Measurements from ENCODE around the gene TNFRSF8. TPM values are rescaled to one million over a fixed set of nuclear protein-coding genes. Genes with fewer than 3 reads are reported as not detected.

Gene TNFRSF8
- total RNA-seq, 4 donors from 2014 or later = 1.1 to 2.6 (median 1.4) TPM

GRCh38 chr1:12184008-12184681 lies 121.0 kb downstream of the TNFRSF8 start:
- ATAC-seq (peak; percentile 25 to 60), DNase-seq (peak; percentile 73 to 76)
- Histone ChIP-seq H3K4me1 (peaks cover 41 to 69% of the 10 kb centered on the region in 2 donors), H3K9me3 (no peaks in the 10 kb centered on the region), H3K27ac (peak overlapping the region; percentile 74 to 88 (median 86)), H3K27me3 (peaks cover 0 to 4% (median 0%) of the 10 kb centered on the region in 3 donors), H3K4me3 (peak overlapping the region; percentile 20 to 48 (median 34)), H3K36me3 (no peaks in the 10 kb centered on the region)
- intact Hi-C loops (cut with DNase I; ENCODE audit: low total_unique reads) = no loop called here
- in situ Hi-C loops (cut with MboI; ENCODE audit: low sequenced_read_pairs in 4 of 4) = no loop called here
- TF ChIP-seq POLR2A (IDR thresholded peaks at IDR 0.05) (peak in 1 of 2 donors; percentile 44), CTCF (IDR thresholded peaks at IDR 0.05 in 4 of 5, conservative IDR thresholded peaks at IDR 0.05 in 1 of 5) (peak in 3 of 5 experiments; percentile 17 to 28 (median 27))

- Histone ChIP-seq H3K36me3 (no peaks in the 10 kb centered on the region), H3K27ac (peak overlapping the region; percentile 74 to 88 (median 86)), H3K9me3 (no peaks in the 10 kb centered on the region), H3K27me3 (peaks cover 0 to 4% (median 0%) of the 10 kb centered on the region in 3 donors), H3K4me1 (peaks cover 41 to 58% of the 10 kb centered on the region in 2 donors), H3K4me3 (peak overlapping the region; percentile 13 to 48 (median 27))
- in situ Hi-C loops (cut with MboI; ENCODE audit: low sequenced_read_pairs in 4 of 4) (no loop called here), intact Hi-C loops (cut with DNase I; ENCODE audit: low total_unique reads) (loop anchor here (5.0 kb wide), 2 partner anchors 43 to 58 kb away; no protein-coding TSS in a partner anchor)
- DNase-seq = peak in 1 of 2 donors; percentile 67
- TF ChIP-seq POLR2A (IDR thresholded peaks at IDR 0.05) (no peak), CTCF (IDR thresholded peaks at IDR 0.05 in 4 of 5, conservative IDR thresholded peaks at IDR 0.05 in 1 of 5) (no peak)
- peak in 1 of 2 donors; percentile 60 for ATAC-seq
Observed at GRCh38 chr1:12185036-12185917, 122.2 kb downstream of the TNFRSF8 start.

GRCh38 chr1:12185918-12186678 lies 123.0 kb downstream of the TNFRSF8 start:
- ATAC-seq = peak in 1 of 2 donors; percentile 48
- Histone ChIP-seq H3K4me3 (peak overlapping the region in 1 of 4 donors; percentile 48), H3K27me3 (peaks cover 0 to 4% (median 0%) of the 10 kb centered on the region in 3 donors), H3K36me3 (no peaks in the 10 kb centered on the region), H3K9me3 (no peaks in the 10 kb centered on the region), H3K27ac (peak overlapping the region; percentile 74 to 88 (median 86)), H3K4me1 (peaks cover 35 to 51% of the 10 kb centered on the region in 2 donors)
- DNase-seq = peak in 1 of 2 donors; percentile 54
- TF ChIP-seq POLR2A (IDR thresholded peaks at IDR 0.05) = no peak
- no peak for TF ChIP-seq CTCF (IDR thresholded peaks at IDR 0.05 in 4 of 5, conservative IDR thresholded peaks at IDR 0.05 in 1 of 5)
- in situ Hi-C loops (cut with MboI; ENCODE audit: low sequenced_read_pairs in 4 of 4) = no loop called here
- intact Hi-C loops (cut with DNase I; ENCODE audit: low total_unique reads) = loop anchor here (5.0 kb wide), 2 partner anchors 44 to 59 kb away; no protein-coding TSS in a partner anchor

- no peak for DNase-seq
- Histone ChIP-seq H3K27ac (peak overlapping the region in 3 of 4 donors; percentile 74 to 88 (median 85)), H3K9me3 (no peaks in the 10 kb centered on the region), H3K27me3 (peaks cover 0 to 4% (median 0%) of the 10 kb centered on the region in 3 donors), H3K4me3 (no peak overlapping the region), H3K36me3 (peaks cover 0 to 4% of the 10 kb centered on the region in 2 donors), H3K4me1 (peaks cover 35 to 51% of the 10 kb centered on the region in 2 donors)
- in situ Hi-C loops (cut with MboI; ENCODE audit: low sequenced_read_pairs in 4 of 4) (no loop called here), intact Hi-C loops (cut with DNase I; ENCODE audit: low total_unique reads) (loop anchor here (5.0 kb wide), 2 partner anchors 44 to 59 kb away; no protein-coding TSS in a partner anchor)
- no peak for ATAC-seq
- TF ChIP-seq CTCF (IDR thresholded peaks at IDR 0.05 in 4 of 5, conservative IDR thresholded peaks at IDR 0.05 in 1 of 5) (no peak), POLR2A (IDR thresholded peaks at IDR 0.05) (no peak)
Observed at GRCh38 chr1:12186679-12186985, 123.5 kb downstream of the TNFRSF8 start.
